Putamen (tissue), 1 donor: Measurements from ENCODE around the gene ABCA2.

Experiments used
- DNase-seq: peaks from one replicate; pipeline ENCODE4 v3.0.0-alpha.2; 2016; ENCODE audit warnings: low spot score

ABCA2 gene

GRCh38 chr9:136964171-136964689, 63.8 kb downstream of the ABCA2 start:
- no peak for DNase-seq

GRCh38 chr9:136963751-136964150, 64.3 kb downstream of the ABCA2 start:
- no peak for DNase-seq

GRCh38 chr9:136963341-136963740, 64.7 kb downstream of the ABCA2 start:
- no peak for DNase-seq

- no peak for DNase-seq
Observed at GRCh38 chr9:136962701-136963248, 65.3 kb downstream of the ABCA2 start.

- no peak for DNase-seq
Observed at GRCh38 chr9:136962163-136962562, 65.9 kb downstream of the ABCA2 start.

- no peak for DNase-seq
Observed at GRCh38 chr9:136961279-136962065, 66.6 kb downstream of the ABCA2 start.

- DNase-seq: no peak
Observed at GRCh38 chr9:136960938-136961275, 67.1 kb downstream of the ABCA2 start.

GRCh38 chr9:136960212-136960937, 67.7 kb downstream of the ABCA2 start:
- DNase-seq: no peak

GRCh38 chr9:136958898-136959850, 68.9 kb downstream of the ABCA2 start:
- DNase-seq: no peak

GRCh38 chr9:136958473-136958872, 69.6 kb downstream of the ABCA2 start:
- no peak for DNase-seq

- DNase-seq: no peak
Observed at GRCh38 chr9:136957901-136958300, 70.1 kb downstream of the ABCA2 start.

GRCh38 chr9:136957461-136957860, 70.6 kb downstream of the ABCA2 start:
- DNase-seq: no peak
